Prostate gland (tissue), 2 donors: ENCODE results near the gene TASOR2. TPM values are rescaled to one million over a fixed set of nuclear protein-coding genes. Genes with fewer than 3 reads are reported as not detected.

ENCODE experiments used
- DNase-seq: peaks from one replicate; pipeline ENCODE4 v3.0.0-alpha.2; 2019; ENCODE audit warnings: low spot score
- H3K27ac ChIP-seq, 2 donors: fragments of 200-600 bp; sonication (generic); 2 replicates each; pipeline ENCODE4 v1.5.1; 2017 to 2019
- H3K27me3 ChIP-seq: fragments of 200-600 bp; sonication (generic); replicated peaks from 2 replicates; pipeline ENCODE4 v1.5.1; 2019; ENCODE audit not compliant: insufficient read depth
- H3K36me3 ChIP-seq, 2 donors: fragments of 200-600 bp; sonication (generic); 1 replicate in 1 of 2; 2 replicates in 1 of 2; pipeline versions ENCODE4 v1.5.1 to v1.8.1; 2017 to 2019
- H3K4me1 ChIP-seq: fragments of 200-600 bp; sonication (generic); replicated peaks from 2 replicates; pipeline ENCODE4 v1.5.1; 2019
- H3K4me3 ChIP-seq, 2 donors: fragments of 200-600 bp; sonication (generic); 2 replicates each; pipeline ENCODE4 v1.5.1; 2017 to 2019
- H3K9me3 ChIP-seq: fragments of 200-600 bp; sonication (generic); 2 replicates; pipeline ENCODE4 v1.5.1; 2017
- CTCF ChIP-seq, 4 experiments: fragments of 200-600 bp in 2 of 4; fragments of 450-650 bp in 2 of 4; sonication (generic) in 2 of 4; IDR thresholded peaks; 1 replicate in 3 of 4; 2 replicates in 1 of 4; pipeline ENCODE4 v1.5.1; 2016 to 2019; ENCODE audit warnings: antibody characterized with exemption in 4 of 4, mild to moderate bottlenecking in 2 of 4, moderate library complexity in 2 of 4
- POLR2A ChIP-seq: fragments of 450-650 bp; IDR thresholded peaks from one replicate; pipeline ENCODE4 v1.6.1; 2016; ENCODE audit warnings: antibody characterized with exemption, mild to moderate bottlenecking
- POLR2AphosphoS5 ChIP-seq: sonication (generic); formaldehyde crosslinking; IDR thresholded peaks from one replicate; pipeline ENCODE4 v1.6.1; 2017; ENCODE audit warnings: antibody characterized with exemption
- WGBS: methylation state at CpG from one replicate; pipeline ENCODE4 v1.1.5; 2018; 5-methylcytosine and 5-hydroxymethylcytosine counted together
- intact Hi-C: fragments of 100-400 bp; cut with DNase I; formaldehyde crosslinking; loops from one replicate; pipeline ENCODE4 v1.14.2; 2022
- total RNA-seq, 2 donors: library from RNA; depleted of rRNA; stranded (reverse); fragments of >200 nt; gene quantifications; one replicate each; pipeline ENCODE4 v1.1.0, GENCODE V29; 2016

The TASOR2 gene
- total RNA-seq, 2 donors from 2014 or later = 55.0 to 97.9 TPM

DNA sequence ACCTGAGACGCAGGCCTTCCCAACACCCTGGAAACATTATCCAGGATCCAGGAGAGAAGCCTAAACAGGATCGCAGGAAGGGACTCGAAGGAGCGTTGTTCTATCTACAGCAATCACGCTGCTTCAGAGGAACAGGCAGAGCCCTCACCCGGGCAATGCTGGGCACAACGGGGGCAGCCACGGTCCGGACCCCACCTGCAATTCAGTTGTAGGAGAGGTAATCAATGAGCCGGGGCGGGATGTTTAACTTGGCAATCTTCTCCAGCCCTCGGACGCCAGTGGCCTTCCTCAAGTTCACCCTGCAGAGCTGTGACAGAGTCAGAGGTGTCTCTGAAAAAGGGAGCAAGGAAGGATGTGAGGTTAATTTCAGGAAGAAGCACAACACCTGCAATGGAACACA, 44.1 kb upstream of the TASOR2 start:
- DNase-seq = no peak
- 90% methylated on average over 13 of the region's 13 CpGs for WGBS
- Histone ChIP-seq H3K27ac (no peak overlapping the region), H3K27me3 (no peaks in the 10 kb centered on the region), H3K9me3 (no peaks in the 10 kb centered on the region), H3K4me3 (no peak overlapping the region), H3K4me1 (peaks cover 2% of the 10 kb centered on the region), H3K36me3 (peaks cover 0 to 11% of the 10 kb centered on the region in 2 donors)
- intact Hi-C loops = no loop called here
- TF ChIP-seq POLR2A (no peak), CTCF (IDR thresholded peaks at IDR 0.05) (no peak), POLR2AphosphoS5 (no peak)

GRCh38 chr10:5641501-5641900, 43.1 kb upstream of the TASOR2 start:
- intact Hi-C loops = no loop called here
- Histone ChIP-seq H3K36me3 (peaks cover 0 to 11% of the 10 kb centered on the region in 2 donors), H3K4me3 (no peak overlapping the region), H3K27me3 (no peaks in the 10 kb centered on the region), H3K27ac (no peak overlapping the region), H3K4me1 (peaks cover 2% of the 10 kb centered on the region), H3K9me3 (no peaks in the 10 kb centered on the region)
- no peak for DNase-seq
- 91% methylated on average over 24 of the region's 25 CpGs for WGBS
- TF ChIP-seq CTCF (IDR thresholded peaks at IDR 0.05) = no peak

GRCh38 chr10:5643346-5644067, 41.1 kb upstream of the TASOR2 start:
- H3K9me3 ChIP-seq = no peaks in the 10 kb centered on the region
- H3K4me1 ChIP-seq = peaks cover 2% of the 10 kb centered on the region
- 76% methylated on average over 8 of the region's 8 CpGs for WGBS
- H3K27me3 ChIP-seq = no peaks in the 10 kb centered on the region
- DNase-seq = no peak
- intact Hi-C loops = no loop called here
- TF ChIP-seq CTCF (IDR thresholded peaks at IDR 0.05) = no peak
- TF ChIP-seq POLR2AphosphoS5 = no peak
- H3K4me3 ChIP-seq = no peak overlapping the region
- H3K27ac ChIP-seq = peak overlapping the region; percentile 12 to 63
- H3K36me3 ChIP-seq = peaks cover 0 to 11% of the 10 kb centered on the region in 2 donors

DNA sequence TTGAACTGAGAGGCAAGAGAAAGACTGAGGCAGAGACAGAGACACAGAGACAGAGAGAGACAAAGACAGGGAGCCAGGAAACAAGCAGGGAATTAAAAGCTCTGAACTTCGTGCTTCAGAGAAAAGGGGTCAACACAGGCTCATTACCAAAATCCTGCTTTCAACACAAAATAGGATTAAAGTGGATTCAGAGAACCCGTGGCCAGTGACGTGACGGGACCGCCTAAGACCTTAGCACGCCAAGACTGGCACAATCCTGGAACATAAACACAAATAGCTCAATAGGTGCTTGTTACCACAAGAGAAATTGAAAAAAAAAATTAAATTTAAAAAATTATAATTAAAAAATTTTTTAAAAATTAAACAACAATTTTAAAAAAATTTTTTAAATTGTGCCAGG, 39.7 kb upstream of the TASOR2 start:
- H3K9me3 ChIP-seq = no peaks in the 10 kb centered on the region
- no peaks in the 10 kb centered on the region for H3K27me3 ChIP-seq
- DNase-seq = no peak
- no peak overlapping the region for H3K4me3 ChIP-seq
- intact Hi-C loops = no loop called here
- peaks cover 2% of the 10 kb centered on the region for H3K4me1 ChIP-seq
- TF ChIP-seq POLR2A = no peak
- no peak for TF ChIP-seq CTCF (IDR thresholded peaks at IDR 0.05)
- TF ChIP-seq POLR2AphosphoS5 = no peak
- WGBS = 86% methylated on average over 6 of the region's 6 CpGs
- H3K36me3 ChIP-seq = peaks cover 0 to 5% of the 10 kb centered on the region in 2 donors
- H3K27ac ChIP-seq = peak overlapping the region; percentile 3 to 63

- H3K9me3 ChIP-seq = no peaks in the 10 kb centered on the region
- H3K36me3 ChIP-seq = peaks cover 0 to 3% of the 10 kb centered on the region in 2 donors
- DNase-seq = peak; percentile 35
- peak overlapping the region; percentile 51 to 63 for H3K27ac ChIP-seq
- TF ChIP-seq POLR2A (no peak), CTCF (IDR thresholded peaks at IDR 0.05) (no peak), POLR2AphosphoS5 (no peak)
- intact Hi-C loops = no loop called here
- no peaks in the 10 kb centered on the region for H3K4me1 ChIP-seq
- no peak overlapping the region for H3K4me3 ChIP-seq
- no peaks in the 10 kb centered on the region for H3K27me3 ChIP-seq
- 42% methylated on average over 11 of the region's 11 CpGs for WGBS
Measured at GRCh38 chr10:5645375-5645774, 39.3 kb upstream of the TASOR2 start.
